ENCODE measurements around the gene ADORA1.

The ADORA1 gene

GRCh38 chr1:203096566-203096965 lies 31.0 kb upstream of the ADORA1 start:
- DNase-seq (ENCODE audit: insufficient read length) (no peak), FAIRE-seq (no peak)

GRCh38 chr1:203097001-203097400 lies 30.5 kb upstream of the ADORA1 start:
- DNase-seq (ENCODE audit: insufficient read length) (no peak), FAIRE-seq (no peak)
- no peak for TF ChIP-seq TAF1 (IDR thresholded peaks at IDR 0.05; ENCODE audit: borderline replicate concordance, low read depth, low read length)
- no peak for TF ChIP-seq POLR2AphosphoS5 (IDR thresholded peaks at IDR 0.05; ENCODE audit: low read depth, low read length)
- no peak for TF ChIP-seq POLR2A (IDR thresholded peaks at IDR 0.05; ENCODE audit: low read depth, low read length)

More at GRCh38 chr1:203096566-203096965, 31.0 kb upstream of the ADORA1 start:
- TF ChIP-seq POLR2A (IDR thresholded peaks at IDR 0.05; ENCODE audit: low read depth, low read length) (no peak), TAF1 (IDR thresholded peaks at IDR 0.05; ENCODE audit: borderline replicate concordance, low read depth, low read length) (no peak), POLR2AphosphoS5 (IDR thresholded peaks at IDR 0.05; ENCODE audit: low read depth, low read length) (no peak)

- FAIRE-seq, result no peak
- no peak for TF ChIP-seq POLR2A (IDR thresholded peaks at IDR 0.05; ENCODE audit: low read depth, low read length)
- TF ChIP-seq POLR2AphosphoS5 (IDR thresholded peaks at IDR 0.05; ENCODE audit: low read depth, low read length), result no peak
- TF ChIP-seq TAF1 (IDR thresholded peaks at IDR 0.05; ENCODE audit: borderline replicate concordance, low read depth, low read length), result no peak
These were observed 29.1 kb upstream of the ADORA1 start for GRCh38 chr1:203098445-203098844.

GRCh38 chr1:203098914-203099520 lies 28.5 kb upstream of the ADORA1 start:
- no peak for FAIRE-seq
- TF ChIP-seq TAF1 (IDR thresholded peaks at IDR 0.05; ENCODE audit: borderline replicate concordance, low read depth, low read length) (no peak), POLR2A (IDR thresholded peaks at IDR 0.05; ENCODE audit: low read depth, low read length) (no peak), POLR2AphosphoS5 (IDR thresholded peaks at IDR 0.05; ENCODE audit: low read depth, low read length) (no peak)

More at GRCh38 chr1:203098445-203098844, 29.1 kb upstream of the ADORA1 start:
- DNase-seq (ENCODE audit: insufficient read length), result no peak

GRCh38 chr1:203099805-203100515 lies 27.6 kb upstream of the ADORA1 start:
- TF ChIP-seq TAF1 (IDR thresholded peaks at IDR 0.05; ENCODE audit: borderline replicate concordance, low read depth, low read length), result no peak
- no peak for TF ChIP-seq POLR2A (IDR thresholded peaks at IDR 0.05; ENCODE audit: low read depth, low read length)
- TF ChIP-seq POLR2AphosphoS5 (IDR thresholded peaks at IDR 0.05; ENCODE audit: low read depth, low read length), result no peak
- FAIRE-seq (no peak), DNase-seq (ENCODE audit: insufficient read length) (no peak)

More at GRCh38 chr1:203098914-203099520, 28.5 kb upstream of the ADORA1 start:
- DNase-seq (ENCODE audit: insufficient read length), result no peak

GRCh38 chr1:203100516-203100869 lies 27.0 kb upstream of the ADORA1 start:
- DNase-seq (ENCODE audit: insufficient read length) (no peak), FAIRE-seq (no peak)
- TF ChIP-seq TAF1 (IDR thresholded peaks at IDR 0.05; ENCODE audit: borderline replicate concordance, low read depth, low read length) (no peak), POLR2AphosphoS5 (IDR thresholded peaks at IDR 0.05; ENCODE audit: low read depth, low read length) (no peak), POLR2A (IDR thresholded peaks at IDR 0.05; ENCODE audit: low read depth, low read length) (no peak)

- DNase-seq (ENCODE audit: insufficient read length) (no peak), FAIRE-seq (no peak)
- no peak for TF ChIP-seq TAF1 (IDR thresholded peaks at IDR 0.05; ENCODE audit: borderline replicate concordance, low read depth, low read length)
These were observed 25.5 kb upstream of the ADORA1 start for GRCh38 chr1:203101813-203102634.

GRCh38 chr1:203103216-203103615 lies 24.3 kb upstream of the ADORA1 start:
- DNase-seq (ENCODE audit: insufficient read length) (no peak), FAIRE-seq (no peak)
- TF ChIP-seq POLR2AphosphoS5 (IDR thresholded peaks at IDR 0.05; ENCODE audit: low read depth, low read length), result no peak

GRCh38 chr1:203103829-203104495 lies 23.6 kb upstream of the ADORA1 start:
- FAIRE-seq (no peak), DNase-seq (ENCODE audit: insufficient read length) (no peak)
- no peak for TF ChIP-seq POLR2AphosphoS5 (IDR thresholded peaks at IDR 0.05; ENCODE audit: low read depth, low read length)
- TF ChIP-seq TAF1 (IDR thresholded peaks at IDR 0.05; ENCODE audit: borderline replicate concordance, low read depth, low read length), result no peak
- no peak for TF ChIP-seq POLR2A (IDR thresholded peaks at IDR 0.05; ENCODE audit: low read depth, low read length)

GRCh38 chr1:203104789-203105390 lies 22.6 kb upstream of the ADORA1 start:
- no peak for FAIRE-seq
- TF ChIP-seq POLR2A (IDR thresholded peaks at IDR 0.05; ENCODE audit: low read depth, low read length), result no peak
- no peak for TF ChIP-seq TAF1 (IDR thresholded peaks at IDR 0.05; ENCODE audit: borderline replicate concordance, low read depth, low read length)
- TF ChIP-seq POLR2AphosphoS5 (IDR thresholded peaks at IDR 0.05; ENCODE audit: low read depth, low read length), result no peak
- DNase-seq (ENCODE audit: insufficient read length), result no peak

GRCh38 chr1:203112475-203112874 lies 15.1 kb upstream of the ADORA1 start:
- no peak for DNase-seq (ENCODE audit: insufficient read length)
- TF ChIP-seq POLR2A (IDR thresholded peaks at IDR 0.05; ENCODE audit: low read depth, low read length) (no peak), TAF1 (IDR thresholded peaks at IDR 0.05; ENCODE audit: borderline replicate concordance, low read depth, low read length) (no peak), POLR2AphosphoS5 (IDR thresholded peaks at IDR 0.05; ENCODE audit: low read depth, low read length) (no peak)
- FAIRE-seq, result no peak
